SKM-1 (cell line): ENCODE data around the gene PRKAA1.
A peak's percentile ranks its signal among the peaks of the same experiment; 100 is the strongest.

ENCODE experiments used
- DNase-seq: peaks from one replicate; lab custom pipeline; 2025; ENCODE audit not compliant: unreplicated experiment; lab: John Stamatoyannopoulos, UW

Gene PRKAA1

DNA sequence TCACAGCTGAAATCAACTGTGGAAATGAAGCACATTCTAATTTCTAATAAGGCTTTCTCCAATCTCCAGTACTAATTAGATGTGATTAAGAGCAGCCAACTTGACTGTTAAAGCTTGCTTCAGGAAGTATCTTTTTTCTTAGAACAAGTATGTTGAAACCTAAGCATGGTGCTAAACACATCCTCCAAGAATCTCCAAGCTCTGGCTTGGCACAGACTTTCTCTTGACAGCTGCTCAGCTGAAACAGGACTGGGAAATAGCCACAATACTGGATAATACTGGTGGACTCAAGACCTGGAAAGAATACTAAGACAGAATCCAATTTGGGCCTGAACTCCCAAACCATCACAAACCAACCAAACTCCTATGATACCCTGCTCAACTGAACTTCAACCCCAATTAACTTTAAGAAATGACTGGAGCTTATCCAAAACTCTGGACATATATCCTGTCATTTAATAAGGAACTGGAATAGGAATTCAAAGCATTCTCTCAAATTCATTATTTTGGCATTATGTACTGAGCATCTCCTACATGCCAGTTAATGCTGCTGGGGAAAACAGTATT, 16.2 kb downstream of the PRKAA1 start:
- no peak for DNase-seq

DNA sequence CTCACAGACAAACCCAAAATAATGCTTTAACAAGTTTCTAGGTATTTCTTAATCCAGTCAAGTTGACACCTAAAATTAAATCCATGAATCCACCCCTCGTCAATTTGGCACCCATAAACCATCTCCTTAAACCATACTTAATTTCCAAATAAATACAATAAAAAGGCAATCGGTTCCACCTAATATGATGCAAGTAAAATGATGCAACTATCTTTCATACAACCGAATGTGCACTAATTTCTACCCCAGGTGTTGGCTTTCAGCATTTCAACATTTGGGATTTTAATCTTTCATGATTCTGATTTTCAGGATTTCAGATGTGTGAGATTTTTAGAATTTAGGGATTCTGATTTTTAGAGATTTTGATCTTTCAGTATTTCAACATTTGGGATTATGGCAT, 17.3 kb downstream of the PRKAA1 start:
- DNase-seq, result no peak

DNA sequence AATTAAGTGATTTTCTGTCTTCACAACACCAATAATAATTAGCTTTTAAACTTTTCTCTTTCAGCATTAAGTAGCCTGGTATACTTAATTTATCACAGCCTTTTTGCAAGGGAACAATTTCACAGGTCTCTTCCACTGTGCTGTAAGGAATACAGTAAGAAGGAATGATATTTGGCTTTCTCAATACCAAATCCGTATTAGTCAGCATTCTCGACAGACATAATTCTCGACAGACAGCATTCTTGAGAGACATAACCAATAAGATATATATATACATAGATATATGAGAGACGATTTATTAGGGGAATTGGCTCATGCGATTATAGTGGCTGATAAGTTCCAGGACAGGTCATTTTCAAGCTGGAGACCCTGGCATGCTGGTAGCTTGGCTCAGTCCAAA, 18.0 kb downstream of the PRKAA1 start:
- DNase-seq, result no peak

DNA sequence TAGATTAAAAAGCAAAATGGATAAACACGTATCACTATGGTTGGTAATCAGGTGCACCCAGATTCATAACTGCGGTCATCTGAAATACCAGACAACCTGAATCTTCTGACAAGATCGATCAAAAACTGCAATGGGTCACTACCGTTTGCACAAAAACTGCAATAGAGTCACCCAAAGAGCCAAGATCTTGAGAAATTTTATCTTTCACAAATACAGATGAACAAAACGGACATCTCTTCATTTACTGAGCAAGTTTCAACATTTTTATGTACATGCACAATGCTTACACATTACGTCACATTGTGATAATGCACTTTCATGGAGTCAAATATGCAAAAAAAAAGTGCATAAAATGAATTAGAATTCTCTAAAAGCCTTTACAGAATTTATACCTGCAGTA, 18.6 kb downstream of the PRKAA1 start:
- no peak for DNase-seq

DNA sequence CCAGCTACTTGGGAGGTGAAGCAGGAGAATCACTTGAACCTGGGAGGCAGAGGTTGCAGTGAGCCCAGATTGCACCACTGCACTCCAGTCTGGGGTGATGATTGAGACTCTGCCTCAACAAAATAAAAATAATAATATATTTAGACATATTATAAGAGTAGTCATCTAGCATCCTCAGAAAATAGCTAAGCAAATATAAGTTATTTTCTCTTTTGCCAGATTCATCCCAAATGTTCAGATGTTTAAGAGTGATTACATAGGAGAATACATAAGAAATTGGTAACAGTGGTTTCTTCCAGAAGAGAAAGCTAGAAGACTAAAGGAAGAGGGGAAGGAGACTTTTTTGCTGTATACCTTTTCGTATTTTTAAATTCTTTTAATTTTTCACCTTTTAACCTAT, 20.0 kb downstream of the PRKAA1 start:
- no peak for DNase-seq

DNA sequence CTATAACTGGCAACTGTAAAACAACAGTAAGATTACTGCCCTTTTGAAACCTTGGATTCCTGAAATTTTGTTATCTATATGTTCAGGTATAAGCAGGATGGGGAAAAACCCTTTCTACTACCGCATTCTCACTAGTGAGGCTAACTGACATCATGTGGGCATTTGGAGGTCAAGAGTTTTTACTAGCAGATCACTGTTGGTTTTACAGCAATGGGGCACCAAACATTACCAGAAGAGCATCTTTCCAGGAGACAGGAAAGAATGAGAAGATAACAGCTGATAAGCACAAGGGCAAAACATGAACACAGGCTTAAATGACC, 21.6 kb downstream of the PRKAA1 start:
- no peak for DNase-seq

DNA sequence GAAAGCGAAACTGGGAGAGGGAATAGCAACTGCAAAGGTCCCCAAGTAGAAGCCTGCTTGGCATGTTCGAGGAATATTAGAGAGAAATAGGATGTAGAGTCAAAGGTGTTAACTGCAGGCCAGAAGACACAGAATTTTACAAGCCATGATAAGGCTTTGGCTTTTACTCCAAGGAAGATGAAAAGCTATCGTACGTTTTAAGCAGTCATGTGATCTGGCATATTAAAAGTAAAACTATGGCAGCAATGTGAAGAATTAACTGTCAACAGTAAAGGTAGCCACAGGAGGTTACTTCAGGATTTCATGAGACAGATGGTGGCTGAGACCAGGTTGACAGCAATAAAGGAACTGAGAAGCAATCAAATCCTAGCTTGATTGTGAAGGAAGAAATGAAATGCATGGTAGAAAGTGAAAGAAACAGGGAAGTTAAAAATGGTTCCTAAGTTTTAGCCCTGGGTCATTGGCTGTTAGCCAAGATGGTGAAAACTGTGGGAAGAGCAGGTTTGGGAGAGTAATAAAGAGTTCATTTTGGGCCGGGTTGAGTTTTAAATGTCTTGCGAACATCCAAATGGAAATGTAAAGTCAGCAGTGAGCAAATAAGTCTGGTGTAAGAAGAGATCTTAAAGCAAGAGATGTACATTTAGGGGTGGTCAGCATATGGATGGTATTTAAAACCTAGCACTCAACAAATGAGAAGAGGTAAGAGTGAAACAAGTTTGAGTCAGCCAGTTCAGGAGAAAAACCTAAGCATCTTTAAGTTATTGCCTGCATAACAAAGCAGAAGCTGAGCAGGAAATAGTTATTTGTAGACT, 22.1 kb downstream of the PRKAA1 start:
- DNase-seq, result no peak

DNA sequence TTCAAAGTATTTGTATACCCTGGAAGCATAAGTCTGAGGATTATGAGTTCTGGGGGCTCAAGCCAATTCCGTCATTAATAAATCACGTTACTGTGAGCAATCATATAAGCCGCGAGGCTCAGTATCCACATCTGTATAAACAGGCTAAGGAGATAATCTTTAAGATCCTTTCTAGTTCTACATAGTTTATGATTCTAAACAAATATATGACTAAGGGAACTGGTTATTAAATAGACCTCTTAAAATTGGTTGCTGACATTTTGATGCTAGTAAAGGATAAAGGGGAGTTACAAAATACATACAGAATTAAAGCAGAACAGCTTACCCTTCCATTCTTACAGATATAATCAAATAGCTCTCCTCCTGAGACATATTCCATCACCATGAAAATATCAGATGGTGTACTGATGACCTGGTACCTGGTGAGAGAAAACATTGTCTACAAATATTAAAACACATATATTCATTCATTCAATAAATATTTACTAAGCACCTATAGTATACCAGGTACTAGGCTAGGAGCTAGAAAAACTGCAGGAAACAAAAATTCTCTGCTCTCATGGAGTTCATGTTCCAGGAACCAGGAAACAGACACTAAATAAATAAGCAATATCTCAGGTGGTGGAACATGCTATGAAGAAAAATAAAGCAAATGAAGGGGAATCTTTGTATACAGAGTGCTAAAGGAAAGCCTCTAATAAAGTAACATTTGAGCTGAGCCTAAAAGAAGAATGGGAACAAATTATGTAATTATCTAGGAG, 22.9 kb downstream of the PRKAA1 start:
- DNase-seq, result no peak

DNA sequence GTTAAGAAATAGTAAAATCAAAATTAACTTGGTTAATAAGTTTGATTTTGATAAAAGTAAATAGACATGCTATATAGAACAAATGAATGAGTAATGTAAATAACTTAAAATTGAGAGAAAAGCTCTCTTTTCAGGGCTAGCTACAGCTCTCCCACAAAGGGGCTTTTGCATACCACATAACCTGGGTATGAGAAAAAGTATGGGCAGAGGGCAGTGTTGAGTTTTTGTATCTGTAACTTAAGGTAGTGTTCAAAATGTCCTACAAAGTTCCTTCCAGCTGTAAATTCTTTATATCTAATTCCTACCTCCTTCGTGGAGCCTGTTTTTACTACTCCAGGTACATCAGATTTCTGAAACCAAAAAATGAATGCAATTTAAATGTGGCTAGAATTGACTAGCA, 23.6 kb downstream of the PRKAA1 start:
- DNase-seq, result no peak

DNA sequence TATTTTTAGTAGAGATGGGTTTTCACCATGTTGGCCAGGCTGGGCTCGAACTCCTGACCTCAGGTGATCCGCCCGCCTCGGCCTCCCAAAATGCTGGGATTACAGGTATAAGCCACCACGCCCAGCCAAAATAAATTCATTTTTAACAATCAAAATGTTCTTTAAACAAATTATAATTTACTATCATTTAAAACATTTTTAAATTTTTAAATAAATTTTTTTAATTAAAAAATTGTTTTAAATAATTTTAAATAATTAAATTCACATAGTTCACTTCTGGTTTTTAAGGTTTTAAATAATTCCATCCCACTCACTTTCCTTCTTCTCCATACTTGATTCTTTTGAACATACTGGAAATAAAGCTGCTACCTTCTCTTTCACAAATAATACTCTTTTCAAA, 27.4 kb downstream of the PRKAA1 start:
- no peak for DNase-seq

DNA sequence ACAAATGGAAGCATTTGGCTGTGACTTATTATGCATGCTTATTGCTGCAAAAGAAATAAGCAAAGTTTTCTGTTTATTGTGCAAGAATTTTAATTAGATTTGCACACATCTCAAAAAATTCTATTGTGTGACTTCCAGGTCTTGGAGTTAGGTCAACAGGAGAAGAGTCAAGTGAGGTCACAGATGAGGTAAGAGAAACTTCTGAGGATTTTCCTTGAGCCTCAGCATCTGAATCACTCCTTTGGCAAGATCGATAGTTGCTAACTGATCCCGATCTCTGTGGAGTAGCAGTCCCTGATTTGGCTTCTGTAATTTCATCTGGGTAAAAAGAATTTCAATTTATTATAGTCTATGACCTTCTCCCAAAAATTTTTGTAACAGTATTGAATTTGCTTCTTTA, 35.5 kb downstream of the PRKAA1 start:
- no peak for DNase-seq

DNA sequence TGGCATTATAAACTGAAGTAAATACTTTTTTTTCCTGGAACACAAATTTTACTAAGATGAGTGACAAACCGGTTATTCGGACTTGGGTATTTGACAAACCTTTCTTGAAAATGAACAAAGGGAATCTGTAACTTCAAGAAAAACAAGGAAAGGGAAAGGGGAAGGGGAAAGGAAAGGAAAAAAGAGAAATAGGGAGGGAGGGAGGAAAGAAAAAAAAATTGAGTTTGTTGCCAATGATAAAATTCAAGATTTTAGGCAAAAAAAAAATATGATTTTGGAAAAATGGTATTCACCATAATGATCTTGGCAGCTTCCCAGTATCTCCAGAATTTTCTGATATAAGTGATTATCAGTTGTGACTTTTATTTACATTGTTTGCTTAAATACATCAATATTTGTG, 40.8 kb downstream of the PRKAA1 start:
- DNase-seq, result no peak

DNA sequence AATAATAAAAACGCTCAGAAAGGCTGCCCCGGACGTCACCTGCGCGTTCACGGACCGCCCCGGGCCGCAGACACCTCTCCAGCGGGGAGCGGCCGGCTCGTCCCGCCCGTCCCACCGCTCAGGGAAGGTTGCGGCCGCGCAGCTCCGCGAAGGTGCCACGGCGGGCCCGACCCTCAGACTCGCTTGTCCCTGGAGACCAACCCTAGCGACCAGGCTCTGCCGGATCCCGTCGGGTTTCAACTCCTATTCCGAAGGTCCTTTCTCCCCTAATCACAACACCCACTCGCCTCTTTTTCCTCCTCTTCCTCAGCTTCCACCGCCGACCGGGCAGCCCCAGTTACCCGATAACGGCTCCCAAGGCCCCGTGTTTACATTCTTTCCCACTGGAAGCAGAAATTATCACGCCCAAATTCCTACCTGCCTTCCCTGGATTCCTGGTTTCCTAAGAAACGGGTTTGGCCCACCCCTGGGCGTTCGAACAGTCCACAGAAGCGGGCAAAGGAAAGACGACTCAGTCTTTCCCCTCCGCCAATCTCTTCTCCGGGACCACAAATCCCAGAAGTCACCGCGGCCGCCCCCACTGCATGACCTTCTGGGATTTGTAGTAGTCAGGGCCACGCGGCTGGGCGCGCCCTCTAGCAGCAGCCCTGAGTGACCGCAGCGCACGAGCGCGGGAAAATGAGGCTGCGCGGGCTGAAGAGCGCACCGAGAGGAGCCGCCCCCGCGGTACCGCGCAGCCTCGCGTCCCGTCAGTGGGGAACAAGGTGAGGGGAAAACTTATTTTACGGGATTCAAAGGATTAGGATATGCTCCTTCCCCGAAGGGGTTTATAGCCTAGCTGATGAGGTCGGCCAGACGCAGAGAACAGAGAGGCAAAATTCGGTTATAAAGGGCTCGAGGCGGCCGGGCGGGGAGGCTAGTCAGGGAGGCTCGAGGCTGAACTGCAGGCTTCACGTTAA, 42.5 kb downstream of the PRKAA1 start, which contains the start of gene TTC33:
TTC33 (minus strand) TSS at position 555 of the 959 bp plus-strand sequence. CDS start 8,943 bp downstream, outside the sequence.
- peak; percentile 78 for DNase-seq

DNA sequence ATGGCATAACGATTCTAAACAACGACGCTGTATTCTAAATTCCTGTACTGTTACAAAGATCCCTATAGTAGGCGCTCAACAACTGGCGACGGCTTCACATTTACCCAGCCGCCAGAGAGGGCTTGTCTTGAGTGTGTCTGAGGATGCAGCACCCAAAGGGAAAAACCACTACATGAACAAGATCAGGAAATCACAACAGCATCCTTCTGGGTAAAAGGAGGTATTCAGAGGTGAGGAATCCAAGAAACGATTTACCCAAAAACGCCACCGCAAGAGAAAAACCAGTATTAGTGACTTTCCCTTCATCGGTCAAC, 43.1 kb downstream of the PRKAA1 start:
- peak; percentile 42 for DNase-seq

DNA sequence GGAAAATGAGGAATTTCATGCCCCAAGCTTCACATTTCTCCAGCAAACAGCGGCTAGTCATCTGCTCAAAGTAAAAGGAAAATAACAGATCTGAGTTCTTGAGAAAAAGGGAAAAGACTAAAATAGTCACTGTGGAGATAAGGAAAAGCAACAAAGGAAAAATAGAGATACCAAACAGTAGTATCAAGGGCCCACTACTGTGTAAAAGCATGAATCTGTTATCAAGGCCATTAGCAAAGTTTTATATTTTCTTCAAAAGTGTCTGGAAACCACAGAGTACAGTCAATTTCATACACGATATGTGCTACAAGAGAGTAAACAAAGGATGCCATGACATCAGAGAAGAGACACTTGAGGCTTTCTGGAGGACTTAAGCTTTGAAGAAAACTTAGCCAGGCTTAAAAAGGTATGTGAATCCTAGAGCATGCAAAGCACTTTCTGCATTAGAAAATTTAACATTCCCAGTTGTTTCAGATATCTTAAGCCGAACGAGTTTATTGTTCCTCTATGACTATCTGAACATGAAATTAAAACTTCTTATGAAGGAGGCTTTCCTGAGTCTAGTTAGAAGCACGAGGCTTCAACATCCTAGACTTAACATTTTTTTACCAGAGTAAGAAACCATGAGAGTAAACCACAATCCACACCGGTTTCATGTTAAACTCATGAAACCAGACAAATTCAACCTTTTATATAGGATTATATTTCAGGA, 43.6 kb downstream of the PRKAA1 start:
- no peak for DNase-seq

DNA sequence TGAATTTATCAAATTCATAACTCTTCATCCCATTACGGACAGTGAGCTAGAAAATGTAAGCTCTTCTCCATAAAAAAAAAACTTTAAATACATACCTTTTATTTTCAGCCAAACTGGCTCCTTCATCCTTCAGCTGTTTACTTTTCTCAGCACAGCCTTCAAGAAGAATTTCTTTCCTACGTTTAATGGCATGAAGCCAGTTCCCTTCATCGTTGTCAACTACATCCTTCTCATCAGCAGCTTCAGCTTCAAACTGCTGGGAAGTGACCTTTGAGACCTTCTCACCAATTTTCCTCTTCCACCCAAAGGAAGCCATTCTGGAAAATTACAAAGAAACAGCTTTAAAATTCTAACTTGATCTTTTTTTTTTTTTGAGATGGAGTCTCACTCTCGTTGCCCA, 51.5 kb downstream of the PRKAA1 start:
- DNase-seq, result no peak

DNA sequence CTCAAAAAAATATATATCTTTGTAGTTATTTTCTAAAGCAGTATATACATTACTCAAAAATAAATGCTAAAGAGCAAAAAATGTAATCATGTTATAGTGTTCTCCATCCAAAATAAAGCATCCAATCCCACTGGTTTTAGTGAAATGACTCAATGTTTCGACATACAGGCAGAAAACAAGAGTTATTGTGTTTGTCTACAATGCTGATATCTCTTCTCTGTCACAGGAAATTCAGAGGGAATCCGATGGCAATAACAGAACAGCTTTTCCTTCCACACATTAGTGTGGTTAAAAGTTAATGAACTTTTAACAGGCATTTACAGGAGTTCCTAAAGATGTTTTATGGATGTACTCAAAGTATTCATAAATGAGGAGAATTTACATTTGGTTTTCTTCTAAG, 54.4 kb downstream of the PRKAA1 start:
- no peak for DNase-seq

DNA sequence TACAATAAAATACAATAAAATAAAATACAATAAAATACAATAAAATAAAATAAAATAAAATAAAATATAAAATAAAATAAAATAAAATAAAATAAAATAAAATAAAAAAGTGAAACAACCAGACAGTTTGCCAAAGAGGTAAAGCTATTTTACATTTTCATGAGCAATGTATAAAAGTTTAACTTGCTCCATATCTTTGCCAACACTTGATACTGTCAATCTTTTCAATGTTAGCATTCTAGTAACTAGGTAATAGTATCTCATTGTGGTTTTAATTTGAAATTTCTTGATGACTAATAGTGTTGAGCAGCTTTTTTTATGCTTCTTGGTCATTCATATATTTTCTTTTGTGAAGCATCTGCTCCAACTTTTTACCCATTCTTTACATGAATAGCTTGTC, 59.7 kb downstream of the PRKAA1 start:
- no peak for DNase-seq

DNA sequence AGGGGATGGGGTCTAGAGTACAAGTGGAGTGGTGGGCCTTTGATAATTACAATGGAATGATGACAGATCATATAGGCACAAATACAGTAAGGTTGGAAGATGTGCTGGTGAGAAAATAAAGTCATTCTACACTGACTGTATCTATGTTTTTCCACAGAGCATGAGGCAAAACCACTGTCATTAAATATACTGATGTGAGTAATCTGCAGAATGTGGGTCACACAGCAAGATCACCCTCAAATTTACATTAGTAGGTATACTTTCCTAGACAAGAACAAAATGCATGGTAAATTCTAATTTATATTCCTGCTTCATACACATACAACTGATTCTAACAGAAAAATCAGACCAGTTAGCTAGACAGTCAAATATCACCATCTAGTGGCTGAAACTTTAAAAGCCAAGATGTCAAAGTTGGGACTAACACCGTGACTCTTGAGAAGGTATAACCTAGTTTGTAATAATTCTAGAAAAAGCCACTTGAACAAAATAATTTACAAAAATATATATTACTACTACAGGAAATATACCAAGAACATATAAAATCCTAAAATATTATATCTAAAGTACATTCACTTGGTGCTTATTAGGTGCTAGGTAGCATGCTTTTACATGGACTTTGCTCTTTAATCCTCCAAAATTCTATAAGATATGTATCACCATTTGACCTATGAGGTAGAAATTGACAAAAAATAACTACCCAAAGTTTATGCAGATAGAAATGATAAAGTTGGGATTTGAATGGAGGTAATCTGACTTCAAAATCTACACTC, 61.9 kb downstream of the PRKAA1 start:
- DNase-seq, result peak; percentile 34

DNA sequence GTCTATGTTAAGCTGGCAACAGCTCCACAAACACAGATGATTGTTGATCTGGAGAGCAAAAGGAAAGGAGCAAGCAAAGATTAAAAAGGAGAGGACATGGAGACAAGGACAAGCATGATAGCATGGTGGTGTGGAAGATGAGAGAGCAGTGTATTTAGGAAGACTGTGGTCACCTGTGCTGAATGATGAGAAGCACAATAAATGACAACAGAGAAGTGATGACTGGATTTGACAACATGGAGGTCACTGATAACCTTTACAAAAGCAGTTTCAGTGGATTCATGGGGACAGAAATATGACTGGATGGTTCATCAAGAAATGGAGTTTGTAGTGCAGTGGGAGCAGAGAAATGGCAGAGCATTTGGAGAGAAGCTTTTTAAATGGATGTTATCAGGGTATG, 62.6 kb downstream of the PRKAA1 start:
- no peak for DNase-seq
